AG04450 (cell line): ENCODE data around the gene ADAMTSL4. TPM values are rescaled to one million over a fixed set of nuclear protein-coding genes. Genes with fewer than 3 reads are reported as not detected.

Experiments
- CTCF ChIA-PET: fragments of 300-600, 350-600 bp; formaldehyde crosslinking; extraction: SDS; loops from one replicate; lab custom pipeline; 2022; ENCODE audit warnings: antibody characterized with exemption, inconsistent platforms; lab: Charles Lee
- POLR2A ChIA-PET: fragments of 350-600 bp; formaldehyde crosslinking; extraction: SDS; loops from one replicate; lab custom pipeline; 2021; ENCODE audit warnings: antibody characterized with exemption, inconsistent platforms; lab: Yijun Ruan, JAX
- DNase-seq: peaks from one replicate; pipeline ENCODE4 v3.0.0-alpha.2; 2011; ENCODE audit warnings: low read depth, low spot score
- H3K27ac ChIP-seq: one replicate; pipeline ENCODE4 v1.5.1; 2012; ENCODE audit warnings: low read depth, low read length, control low read depth
- H3K27me3 ChIP-seq: one replicate; pipeline ENCODE4 v1.6.0; 2012; ENCODE audit warnings: low read length; ENCODE audit not compliant: control insufficient read depth, insufficient read depth
- H3K4me3 ChIP-seq: 2 replicates; pipeline ENCODE4 v1.5.1; 2011; ENCODE audit warnings: mild to moderate bottlenecking, low read depth, low read length, control low read depth
- H3K9me3 ChIP-seq: 2 replicates; pipeline ENCODE4 v1.5.1; 2012; ENCODE audit warnings: low read length; ENCODE audit not compliant: control insufficient read depth, insufficient read depth
- polyA plus RNA-seq: library from polyadenylated mRNA; depleted of rRNA; stranded (reverse); fragments of >200 nt; gene quantifications from 2 replicates; pipeline ENCODE4 v1.2.3, GENCODE V29; 2011
- TF ChIP-seq, protein P1 (sequence below): IDR thresholded peaks from 2 replicates; pipeline ENCODE4 v1.5.1; 2011; ENCODE audit warnings: low read depth, low read length, control low read depth, inconsistent platforms

The ADAMTSL4 gene
- polyA plus RNA-seq, 1 experiment, result 4.2 TPM

DNA sequence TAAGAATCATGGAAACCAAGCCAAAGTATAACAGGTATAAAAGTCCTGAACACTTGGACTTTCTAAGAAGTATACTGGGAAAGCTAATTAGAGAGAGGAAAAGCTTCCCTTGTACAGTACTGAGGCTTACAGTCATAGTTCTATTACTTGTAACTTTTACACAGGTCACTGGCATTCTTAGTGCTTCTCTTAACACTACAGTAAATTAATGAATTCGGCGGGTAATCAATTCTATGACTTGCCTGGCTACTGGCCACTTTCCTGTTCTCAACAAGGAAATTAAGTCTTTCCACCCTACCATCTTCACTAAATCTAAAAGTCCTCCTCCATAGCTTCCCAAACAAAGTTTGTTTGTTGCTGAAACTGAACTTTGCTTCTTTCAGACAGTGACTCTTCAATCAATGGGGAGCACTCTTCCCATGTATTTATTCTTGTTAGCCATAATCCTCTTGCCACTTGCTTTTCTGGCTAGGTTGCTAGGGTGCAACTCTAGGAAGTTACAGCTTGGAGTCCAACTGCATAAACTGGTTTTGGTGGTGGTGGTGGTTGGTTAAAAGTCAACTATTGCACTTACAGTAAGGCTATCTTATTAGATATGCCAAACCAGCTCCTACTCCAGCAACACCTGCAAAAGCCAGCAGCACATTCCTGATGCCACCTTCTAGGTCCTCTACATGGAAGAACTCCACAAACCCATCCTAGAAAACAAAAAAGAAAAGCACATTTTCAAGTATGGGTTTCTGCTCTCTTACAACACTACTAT, 27.8 kb downstream of the ADAMTSL4 start:
- Histone ChIP-seq H3K27me3 (no peaks in the 10 kb centered on the region), H3K4me3 (peak overlapping the region; percentile 97), H3K27ac (no peak overlapping the region), H3K9me3 (peaks cover 3% of the 10 kb centered on the region; the same call in 1 of the 2 replicates)
- POLR2A ChIA-PET, result interaction anchor here (1.1 to 4.9 kb wide), 4 partner anchors 9 to 43 kb away, joined by 6 to 130 read pairs (median 71); no protein-coding TSS in a partner anchor
- no peak for DNase-seq
- CTCF ChIA-PET, result interaction anchor here (0.6 to 7.0 kb wide), 5 partner anchors 14 to 236 kb away, joined by 4 to 59 read pairs (median 6); no protein-coding TSS in a partner anchor
- TF ChIP-seq, protein P1, sequence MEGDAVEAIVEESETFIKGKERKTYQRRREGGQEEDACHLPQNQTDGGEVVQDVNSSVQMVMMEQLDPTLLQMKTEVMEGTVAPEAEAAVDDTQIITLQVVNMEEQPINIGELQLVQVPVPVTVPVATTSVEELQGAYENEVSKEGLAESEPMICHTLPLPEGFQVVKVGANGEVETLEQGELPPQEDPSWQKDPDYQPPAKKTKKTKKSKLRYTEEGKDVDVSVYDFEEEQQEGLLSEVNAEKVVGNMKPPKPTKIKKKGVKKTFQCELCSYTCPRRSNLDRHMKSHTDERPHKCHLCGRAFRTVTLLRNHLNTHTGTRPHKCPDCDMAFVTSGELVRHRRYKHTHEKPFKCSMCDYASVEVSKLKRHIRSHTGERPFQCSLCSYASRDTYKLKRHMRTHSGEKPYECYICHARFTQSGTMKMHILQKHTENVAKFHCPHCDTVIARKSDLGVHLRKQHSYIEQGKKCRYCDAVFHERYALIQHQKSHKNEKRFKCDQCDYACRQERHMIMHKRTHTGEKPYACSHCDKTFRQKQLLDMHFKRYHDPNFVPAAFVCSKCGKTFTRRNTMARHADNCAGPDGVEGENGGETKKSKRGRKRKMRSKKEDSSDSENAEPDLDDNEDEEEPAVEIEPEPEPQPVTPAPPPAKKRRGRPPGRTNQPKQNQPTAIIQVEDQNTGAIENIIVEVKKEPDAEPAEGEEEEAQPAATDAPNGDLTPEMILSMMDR, result no peak

GRCh38 chr1:150577557-150578271, 28.5 kb downstream of the ADAMTSL4 start:
- TF ChIP-seq, protein P1, result no peak
- no peaks in the 10 kb centered on the region for H3K27me3 ChIP-seq
- H3K4me3 ChIP-seq, result peak overlapping the region; percentile 97
- peak overlapping the region; percentile 95 for H3K27ac ChIP-seq
- peaks cover 3% of the 10 kb centered on the region; the same call in 1 of the 2 replicates for H3K9me3 ChIP-seq
- ChIA-PET POLR2A (interaction anchor here (0.8 to 4.9 kb wide), 6 partner anchors 7 to 52 kb away, joined by 3 to 130 read pairs (median 50); partner anchors contain the start of gene ENSA), CTCF (interaction anchor here (2.9 to 7.0 kb wide), 2 partner anchors 17 to 43 kb away, joined by 17 to 59 read pairs; no protein-coding TSS in a partner anchor)
- no peak for DNase-seq

DNA sequence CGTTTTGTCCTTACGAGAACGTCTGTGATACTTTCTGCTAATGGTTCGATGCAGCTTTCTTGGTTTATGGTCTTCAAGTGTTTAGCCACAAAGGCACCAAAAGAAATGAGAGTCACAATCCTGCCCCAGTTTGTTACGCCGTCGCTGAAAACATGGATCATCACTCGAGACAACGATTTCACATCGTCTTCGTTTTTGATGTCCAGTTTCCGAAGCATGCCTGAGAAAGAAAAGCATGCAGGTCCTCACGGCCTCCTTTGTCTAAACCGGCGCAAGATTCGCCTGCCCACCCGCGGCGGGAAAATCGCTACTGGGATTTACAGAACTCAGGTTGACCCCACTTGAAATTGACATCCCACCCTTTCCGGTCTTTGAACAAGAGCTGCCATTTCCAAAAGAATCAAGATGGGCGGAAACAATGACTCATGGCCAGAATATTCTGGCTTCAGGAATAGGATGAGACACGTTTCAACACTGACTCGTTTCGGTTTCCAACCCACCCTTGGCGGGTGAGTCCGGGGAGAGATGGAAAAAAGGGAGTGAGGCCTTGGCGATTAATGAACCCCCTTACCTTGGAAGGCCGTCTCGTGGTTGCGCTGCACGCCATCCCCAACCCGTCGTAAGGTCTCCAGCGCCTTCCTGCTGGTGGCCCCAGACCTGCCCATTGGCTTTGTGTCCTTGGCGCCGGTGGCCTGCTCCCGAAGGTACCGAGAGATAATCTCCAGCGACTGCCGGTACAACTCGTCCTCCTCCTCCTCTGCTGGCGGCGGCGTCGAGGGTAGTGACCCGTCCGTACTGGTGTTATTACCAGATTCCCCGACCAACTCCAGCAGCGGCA, 29.3 kb downstream of the ADAMTSL4 start:
- TF ChIP-seq, protein P1, result no peak
- CTCF ChIA-PET, result interaction anchor here (0.6 to 7.0 kb wide), 3 partner anchors 17 to 428 kb away, joined by 3 to 59 read pairs (median 6); no protein-coding TSS in a partner anchor
- peak overlapping the region; percentile 95 for H3K27ac ChIP-seq
- H3K27me3 ChIP-seq, result no peaks in the 10 kb centered on the region
- peaks cover 3% of the 10 kb centered on the region; the same call in 1 of the 2 replicates for H3K9me3 ChIP-seq
- POLR2A ChIA-PET, result interaction anchor here (0.6 to 4.9 kb wide), 13 partner anchors 8 to 235 kb away, joined by 3 to 130 read pairs (median 6); partner anchors contain the start of genes ENSA and FALEC
- DNase-seq, result peak; percentile 72
- H3K4me3 ChIP-seq, result peak overlapping the region; percentile 97

GRCh38 chr1:150579110-150579944, 30.1 kb downstream of the ADAMTSL4 start, which contains the start of gene MCL1:
TSS of gene MCL1 (minus strand) at chr1:150579610. CDS start at chr1:150579530, 80 bp downstream.
- Histone ChIP-seq H3K9me3 (peaks cover 3% of the 10 kb centered on the region; the same call in 1 of the 2 replicates), H3K27ac (peak within 1 kb of the TSS; percentile 95), H3K4me3 (peak within 1 kb of the TSS; percentile 97), H3K27me3 (no peaks in the 10 kb centered on the region)
- ChIA-PET CTCF (interaction anchor here (0.6 to 7.0 kb wide), 6 partner anchors 18 to 427 kb away, joined by 3 to 59 read pairs (median 4); no protein-coding TSS in a partner anchor), POLR2A (interaction anchor here (0.6 to 4.9 kb wide), 32 partner anchors 9 to 470 kb away, joined by 3 to 130 read pairs (median 6); partner anchors contain the start of genes C1orf54, ENSA, FALEC and GOLPH3L)
- peak; percentile 91 for DNase-seq
- TF ChIP-seq, protein P1, result no peak
